AG10803 (cell line): ENCODE measurements around the gene SYNM.

ENCODE experiments used
- DNase-seq: peaks from one replicate; pipeline ENCODE4 v3.0.0; 2010; ENCODE audit warnings: low read depth
- H3K4me3 ChIP-seq: 2 replicates; pipeline ENCODE4 v1.5.1; 2011; ENCODE audit warnings: mild to moderate bottlenecking, low read length, control low read depth
- TF ChIP-seq, protein P1 (sequence below): conservative IDR thresholded peaks from 2 replicates; pipeline ENCODE4 v1.5.1; 2011; ENCODE audit warnings: mild to moderate bottlenecking, low read length, control low read depth, inconsistent platforms

The SYNM gene

DNA sequence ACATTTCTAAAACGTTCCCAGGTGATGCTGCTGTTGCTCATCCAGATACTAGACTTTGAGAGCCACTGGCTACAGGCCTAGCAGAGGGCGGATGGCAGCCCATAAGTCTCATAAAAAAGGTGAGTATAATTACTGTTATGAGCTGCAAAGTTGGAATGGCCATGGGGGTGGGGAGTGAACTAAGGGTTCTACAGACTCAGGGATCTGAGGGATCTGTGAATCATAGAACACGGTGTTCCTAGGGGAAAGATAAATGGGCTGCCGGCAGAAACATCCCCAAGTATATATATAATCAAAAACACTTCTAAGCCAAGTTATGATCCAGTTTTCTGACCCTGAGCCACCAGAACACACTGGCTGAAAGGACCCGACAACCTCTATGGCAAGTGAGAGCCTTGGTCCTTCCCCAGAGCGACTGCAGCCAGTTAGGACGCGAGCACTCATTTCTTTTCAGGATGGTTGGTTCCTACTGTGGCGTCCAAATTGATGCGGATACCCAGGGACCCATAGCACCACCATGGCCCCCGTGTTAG, 7.9 kb upstream of the SYNM start:
- TF ChIP-seq, protein P1, sequence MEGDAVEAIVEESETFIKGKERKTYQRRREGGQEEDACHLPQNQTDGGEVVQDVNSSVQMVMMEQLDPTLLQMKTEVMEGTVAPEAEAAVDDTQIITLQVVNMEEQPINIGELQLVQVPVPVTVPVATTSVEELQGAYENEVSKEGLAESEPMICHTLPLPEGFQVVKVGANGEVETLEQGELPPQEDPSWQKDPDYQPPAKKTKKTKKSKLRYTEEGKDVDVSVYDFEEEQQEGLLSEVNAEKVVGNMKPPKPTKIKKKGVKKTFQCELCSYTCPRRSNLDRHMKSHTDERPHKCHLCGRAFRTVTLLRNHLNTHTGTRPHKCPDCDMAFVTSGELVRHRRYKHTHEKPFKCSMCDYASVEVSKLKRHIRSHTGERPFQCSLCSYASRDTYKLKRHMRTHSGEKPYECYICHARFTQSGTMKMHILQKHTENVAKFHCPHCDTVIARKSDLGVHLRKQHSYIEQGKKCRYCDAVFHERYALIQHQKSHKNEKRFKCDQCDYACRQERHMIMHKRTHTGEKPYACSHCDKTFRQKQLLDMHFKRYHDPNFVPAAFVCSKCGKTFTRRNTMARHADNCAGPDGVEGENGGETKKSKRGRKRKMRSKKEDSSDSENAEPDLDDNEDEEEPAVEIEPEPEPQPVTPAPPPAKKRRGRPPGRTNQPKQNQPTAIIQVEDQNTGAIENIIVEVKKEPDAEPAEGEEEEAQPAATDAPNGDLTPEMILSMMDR = no peak
- no peak for DNase-seq
- no peak overlapping the region for H3K4me3 ChIP-seq

DNA sequence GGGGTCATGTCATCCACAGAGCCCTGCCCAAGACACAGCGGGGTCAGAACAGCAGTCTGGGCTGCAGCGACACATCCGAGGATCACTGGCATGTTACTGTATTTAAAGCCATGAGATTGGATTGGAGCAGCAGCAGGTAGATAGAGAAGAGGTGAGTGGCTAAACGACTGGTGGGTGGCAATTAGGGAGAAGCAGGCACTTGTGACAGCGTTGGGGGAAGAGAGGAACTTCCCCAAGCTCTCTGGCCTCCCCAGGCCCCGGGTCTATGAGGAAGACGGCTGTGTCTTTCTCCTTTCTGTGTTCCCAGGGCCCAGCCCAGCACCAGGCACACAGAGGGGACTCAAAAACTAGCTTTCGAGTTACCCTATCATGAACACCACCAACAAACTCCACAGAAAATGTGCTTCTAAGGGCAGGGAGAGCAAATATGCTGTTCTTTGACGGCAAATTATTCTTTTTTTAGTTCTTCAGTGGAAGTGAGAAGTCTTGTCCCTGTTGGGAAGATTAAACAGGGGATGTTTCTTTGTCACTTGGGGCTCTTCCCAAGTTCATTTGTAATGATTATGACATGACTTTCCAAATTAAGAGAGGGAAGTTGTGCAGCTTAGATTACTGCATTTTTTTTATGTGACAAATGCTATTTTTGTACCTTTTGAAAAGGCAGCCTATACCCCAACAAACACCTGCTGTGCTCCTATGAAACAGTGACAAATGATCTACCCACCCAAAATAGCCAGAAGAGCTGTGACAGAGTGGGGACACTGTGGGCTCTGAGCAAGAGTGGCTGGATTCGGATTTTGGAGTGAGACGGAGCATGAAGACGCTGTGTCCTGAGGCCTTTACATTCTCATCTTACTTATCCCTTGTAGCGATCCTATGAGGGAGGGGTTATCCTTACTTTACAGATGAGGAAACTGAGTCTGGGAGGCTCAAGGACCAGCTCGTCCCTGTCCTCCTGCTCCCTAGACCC, 7.2 kb upstream of the SYNM start:
- no peak overlapping the region for H3K4me3 ChIP-seq
- no peak for DNase-seq
- TF ChIP-seq, protein P1 = no peak

DNA sequence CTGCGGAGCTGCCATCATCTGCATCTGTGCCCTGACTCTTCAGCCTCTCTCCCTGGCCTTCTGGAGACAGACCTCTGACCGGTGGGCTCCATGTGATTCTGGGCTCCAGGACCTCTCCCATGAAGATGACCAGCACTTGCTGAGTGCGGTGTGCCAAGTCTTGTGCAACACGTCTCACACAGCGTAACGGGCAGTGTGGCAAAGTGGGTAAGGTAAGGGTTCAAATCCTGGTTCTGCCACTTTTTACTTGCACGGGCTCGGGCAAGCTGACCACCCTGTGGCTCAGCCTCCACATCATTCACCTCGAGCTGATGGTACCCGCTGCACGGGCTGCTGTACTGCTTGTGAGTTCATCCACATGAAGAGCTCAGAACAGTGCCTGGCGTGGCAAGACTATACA, 6.5 kb upstream of the SYNM start:
- DNase-seq = no peak
- no peak overlapping the region for H3K4me3 ChIP-seq
- TF ChIP-seq, protein P1 = no peak

DNA sequence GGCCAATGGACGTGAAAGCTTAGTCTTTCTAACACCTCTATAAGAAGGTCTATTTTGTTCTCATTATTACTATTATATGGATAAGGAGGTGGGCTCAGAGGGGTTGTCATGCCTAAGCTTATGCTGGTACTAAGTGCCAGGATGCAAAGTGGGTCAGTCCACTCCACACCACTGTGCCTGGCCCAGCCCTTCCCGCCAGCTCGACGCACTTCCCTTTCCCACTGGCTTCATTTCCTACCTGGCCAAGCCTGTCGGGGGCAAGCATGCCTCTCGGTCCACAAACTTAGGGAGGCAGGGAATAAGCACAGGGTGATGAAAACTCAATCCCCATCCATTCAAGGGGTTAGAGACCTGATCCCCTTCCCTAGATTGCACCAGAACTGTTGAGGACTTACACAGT, 5.9 kb upstream of the SYNM start:
- H3K4me3 ChIP-seq = no peak overlapping the region
- TF ChIP-seq, protein P1 = no peak
- DNase-seq = no peak

DNA sequence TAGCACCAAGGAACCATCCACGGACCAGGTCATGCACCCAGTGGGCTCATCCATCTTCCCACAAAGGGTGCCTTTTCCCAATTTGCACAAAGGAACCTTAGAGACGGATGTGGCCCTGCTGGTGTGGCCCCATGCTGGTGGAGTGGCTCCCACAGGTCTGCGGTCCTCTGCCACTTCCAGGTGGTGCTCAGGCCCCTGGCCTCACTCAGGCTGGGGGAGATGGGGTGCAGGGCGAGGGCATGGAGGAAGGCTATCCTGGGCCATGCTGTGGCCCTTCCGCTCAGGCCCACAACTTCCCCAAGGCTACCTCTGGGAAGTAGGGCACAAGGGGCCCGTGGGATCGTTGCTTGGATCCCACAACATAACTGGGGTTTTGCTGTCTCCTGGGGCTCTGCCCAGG, 5.2 kb upstream of the SYNM start:
- no peak for DNase-seq
- H3K4me3 ChIP-seq = no peak overlapping the region
- TF ChIP-seq, protein P1 = no peak

DNA sequence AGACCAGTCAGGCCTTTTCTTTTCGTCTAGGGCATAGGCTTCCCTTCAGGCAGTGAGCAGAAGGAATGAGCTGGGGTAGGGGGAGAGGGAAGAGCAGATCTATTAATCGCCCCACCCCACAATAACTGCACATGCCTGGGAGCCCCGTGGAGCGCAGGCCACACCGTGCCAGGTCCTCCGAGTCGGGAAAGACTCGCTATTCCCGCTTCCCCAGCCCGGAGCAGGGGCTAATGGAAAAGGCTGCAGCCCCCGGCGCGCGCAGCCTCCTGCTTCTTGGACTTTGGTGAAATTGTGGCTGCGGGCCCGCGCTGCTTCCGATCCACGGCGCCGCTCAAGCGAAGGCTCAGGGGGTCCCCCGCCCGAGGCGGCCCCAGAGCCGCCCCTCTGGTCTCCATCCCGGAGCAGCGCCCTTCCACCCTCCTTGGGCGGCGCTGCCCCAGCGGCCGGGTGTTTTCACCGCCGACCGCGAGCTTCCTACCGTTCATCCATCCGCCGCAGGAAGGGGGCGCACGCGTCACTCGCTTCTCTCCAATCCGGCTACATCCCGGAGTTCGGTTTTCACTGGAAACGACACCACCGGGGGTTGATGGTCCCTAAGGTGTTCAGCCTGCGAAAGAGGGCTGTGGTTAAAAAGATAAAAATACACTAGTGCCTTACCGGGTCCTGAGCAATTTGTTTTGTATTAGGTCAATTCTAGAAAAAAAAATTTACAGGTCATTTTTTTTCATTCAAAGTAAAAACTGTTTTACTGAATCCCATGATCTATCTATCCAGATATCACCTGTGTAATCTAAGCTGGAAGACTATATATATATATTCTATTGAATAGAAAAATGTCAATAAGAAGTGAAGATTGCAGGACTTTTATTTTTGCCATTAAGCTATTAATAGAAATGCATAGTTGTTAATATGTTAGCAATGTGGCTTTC, 4.4 kb upstream of the SYNM start:
- H3K4me3 ChIP-seq = peak overlapping the region; percentile 44
- TF ChIP-seq, protein P1 = peak; percentile 79
- DNase-seq = peak; percentile 61
